NCI-H2196 (cell line): ENCODE measurements around the gene RFX4.
"Not testable (repeated sequence)": the region's sequence is repeated elsewhere in the genome, so short reads cannot be mapped to it uniquely, and the experiment has no call there.

Source experiments
- DNase-seq: peaks from one replicate; lab custom pipeline; 2025; ENCODE audit not compliant: unreplicated experiment; lab: John Stamatoyannopoulos, UW

Gene RFX4

DNA sequence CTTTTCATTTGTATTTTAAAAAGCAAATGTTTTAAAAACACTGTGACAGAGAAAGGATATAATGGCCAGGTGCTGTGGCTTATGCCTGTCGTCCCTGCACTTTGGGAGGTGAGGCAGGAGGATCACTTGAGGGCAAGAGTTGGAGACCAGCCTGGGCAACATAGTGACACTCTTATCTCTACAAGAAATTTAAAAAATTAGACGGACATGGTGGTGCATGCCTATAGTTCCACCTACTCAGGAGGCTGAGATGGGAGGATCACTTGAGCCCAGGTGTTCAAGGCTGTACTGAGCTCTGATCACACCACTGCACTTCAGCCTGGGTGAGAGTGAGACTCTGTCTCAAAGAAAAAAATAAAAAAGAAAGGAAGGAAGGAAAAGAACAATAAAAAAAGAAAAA is 7.8 kb downstream of the RFX4 start:
- no peak for DNase-seq

- DNase-seq = no peak
These were observed 11.6 kb downstream of the RFX4 start for GRCh38 chr12:106594447-106594846.

GRCh38 chr12:106595268-106595667 is 12.5 kb downstream of the RFX4 start:
- DNase-seq = no peak

GRCh38 chr12:106598003-106598402 is 15.2 kb downstream of the RFX4 start:
- no peak for DNase-seq

DNA sequence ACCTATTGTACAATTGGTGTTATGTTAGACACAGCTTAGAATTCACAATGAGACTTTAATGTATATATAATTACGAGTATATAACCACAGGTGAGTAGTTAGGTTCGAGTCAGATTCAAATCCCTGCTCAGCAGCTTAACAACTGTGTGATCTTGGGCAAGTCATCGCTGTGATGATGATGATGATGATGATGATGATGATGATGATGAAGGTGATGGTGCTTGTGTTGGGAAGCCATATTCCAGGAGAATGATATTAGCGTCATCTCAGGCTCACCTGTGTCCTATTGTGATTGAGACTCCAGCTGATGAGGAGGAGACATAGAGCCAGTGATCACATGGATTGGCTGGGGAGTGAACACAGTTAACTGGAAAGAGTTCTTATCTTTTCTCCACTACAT is 16.5 kb downstream of the RFX4 start:
- DNase-seq = no peak

DNA sequence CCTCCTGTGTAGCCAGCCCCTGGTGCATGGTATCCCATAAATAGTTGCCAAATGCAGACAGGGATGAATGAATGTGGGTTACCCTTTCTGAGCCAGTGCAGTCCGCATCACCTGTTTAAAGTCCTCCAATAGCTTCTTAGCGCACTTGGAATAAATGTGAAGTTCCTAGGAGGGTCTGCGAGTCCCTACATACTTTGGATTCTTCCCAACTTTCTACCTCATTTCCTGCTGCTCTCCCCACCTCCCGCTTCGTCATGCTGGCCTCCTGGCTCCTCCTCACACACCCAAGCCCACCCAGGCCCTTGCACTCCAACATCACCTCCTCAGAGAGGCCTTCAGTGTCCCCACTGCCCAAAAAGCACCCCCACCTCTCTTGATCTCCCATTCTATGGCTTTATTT is 17.7 kb downstream of the RFX4 start:
- DNase-seq = no peak

DNA sequence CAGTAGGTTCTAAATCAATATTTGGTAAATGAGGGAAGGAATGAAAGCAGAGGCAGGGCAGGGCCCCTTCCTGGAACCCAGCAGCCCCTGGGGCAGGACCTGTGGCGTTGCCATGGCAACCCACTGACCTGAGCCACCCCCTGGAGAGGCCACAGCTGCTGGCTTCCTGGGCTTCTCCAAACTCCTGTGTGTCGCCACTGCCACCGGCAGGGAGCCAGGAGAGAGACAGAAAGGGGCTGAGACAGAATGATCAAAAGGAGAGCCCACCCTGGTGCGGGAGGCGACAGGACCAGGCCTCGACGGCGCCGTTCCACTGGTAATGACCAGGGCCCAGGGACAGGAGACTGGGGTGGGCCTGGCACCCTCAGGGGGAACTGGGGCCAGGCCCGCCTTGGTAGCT is 18.2 kb downstream of the RFX4 start:
- DNase-seq = no peak

GRCh38 chr12:106601496-106601895 is 18.7 kb downstream of the RFX4 start:
- no peak for DNase-seq

GRCh38 chr12:106602076-106602475 is 19.3 kb downstream of the RFX4 start:
- DNase-seq = no peak

- DNase-seq = no peak
These were observed 22.4 kb downstream of the RFX4 start for GRCh38 chr12:106605254-106605653.

DNA sequence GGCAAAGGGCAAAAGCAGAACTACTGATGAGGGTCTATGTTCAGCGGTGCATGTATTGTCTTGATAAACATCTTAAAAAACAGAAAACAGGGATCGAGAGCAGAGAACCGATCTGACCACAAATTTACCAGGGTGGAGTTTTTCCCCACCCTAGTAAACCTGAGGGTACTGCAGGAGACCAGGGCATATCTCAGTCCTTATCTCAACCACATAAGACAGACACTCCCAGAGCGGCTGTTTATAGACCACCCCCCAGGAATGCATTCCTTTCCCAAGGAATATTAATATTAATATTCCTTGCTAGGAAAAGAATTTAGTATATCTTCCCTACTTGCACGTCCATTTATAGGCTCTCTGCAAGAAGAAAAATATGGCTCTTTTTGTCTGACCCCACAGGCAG is 37.8 kb downstream of the RFX4 start:
- DNase-seq = not testable (repeated sequence)

DNA sequence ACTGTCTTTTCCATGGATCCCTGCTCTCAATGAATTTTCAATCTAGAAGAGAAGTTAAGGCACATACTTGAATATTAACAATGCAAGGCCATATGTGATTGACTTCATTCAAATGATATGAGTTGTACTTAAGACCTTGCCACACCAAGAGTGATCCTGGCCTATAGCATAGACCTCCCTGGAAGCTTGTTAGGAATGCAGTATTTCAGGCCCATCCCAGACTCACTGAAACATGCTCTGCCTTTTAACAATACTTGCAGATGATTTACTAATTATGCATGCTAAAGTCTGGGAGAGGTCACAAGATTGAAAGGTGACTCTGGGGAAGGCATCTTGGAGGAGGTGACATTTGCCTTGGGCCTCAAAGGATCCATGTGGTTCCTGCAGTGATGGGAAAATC is 43.2 kb downstream of the RFX4 start:
- DNase-seq = no peak

- no peak for DNase-seq
These were observed 47.2 kb downstream of the RFX4 start for GRCh38 chr12:106629797-106630659.

- no peak for DNase-seq
These were observed 48.3 kb downstream of the RFX4 start for GRCh38 chr12:106631150-106631549.

DNA sequence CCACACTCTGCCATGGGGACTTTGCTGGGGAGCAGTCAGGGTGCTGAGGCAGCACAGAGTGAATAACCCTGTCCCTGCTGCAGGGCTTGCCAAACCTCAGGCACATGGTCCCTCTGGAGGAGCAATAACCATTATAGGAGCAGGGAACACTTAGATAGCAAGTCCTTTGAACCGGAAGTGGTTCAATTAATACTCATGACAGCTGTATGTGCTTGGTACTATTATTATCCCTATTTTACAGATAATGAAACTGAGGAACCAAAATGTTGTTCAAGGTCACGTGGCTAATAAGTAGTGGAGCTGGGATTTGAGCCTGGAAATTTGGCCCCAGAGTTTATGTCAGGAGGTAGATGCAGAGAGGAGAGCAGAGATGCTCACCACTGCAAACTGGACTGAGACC is 49.0 kb downstream of the RFX4 start:
- no peak for DNase-seq

DNA sequence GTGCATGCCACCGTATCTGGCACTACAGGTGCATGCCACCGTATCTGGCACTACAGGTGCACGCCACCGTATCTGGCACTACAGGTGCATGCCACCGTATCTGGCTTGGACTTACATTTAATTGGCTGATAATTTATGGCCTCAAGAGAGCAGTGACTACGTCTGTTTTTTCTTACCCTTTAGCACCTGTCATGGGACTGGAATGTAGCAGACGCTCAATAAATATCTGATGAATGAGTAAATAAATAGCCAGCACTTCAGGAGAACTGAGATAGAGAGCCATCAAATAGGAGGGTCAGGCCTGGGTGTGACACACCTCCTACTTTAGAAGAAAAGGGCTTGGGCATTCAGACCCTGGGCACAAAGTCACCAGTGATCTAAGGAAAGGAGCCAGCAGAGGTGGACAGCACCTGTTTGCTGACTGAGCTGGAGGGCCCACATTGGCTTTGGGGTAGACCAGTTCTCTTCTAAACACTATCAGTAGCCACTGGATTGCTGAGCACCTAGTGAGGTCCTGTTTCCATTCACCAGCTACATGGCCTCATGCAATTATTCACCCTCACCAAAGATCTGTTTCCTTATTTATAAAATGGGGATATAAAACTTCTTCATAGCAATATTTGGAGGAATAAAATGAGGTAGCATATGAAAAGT is 50.1 kb downstream of the RFX4 start:
- no peak for DNase-seq

DNA sequence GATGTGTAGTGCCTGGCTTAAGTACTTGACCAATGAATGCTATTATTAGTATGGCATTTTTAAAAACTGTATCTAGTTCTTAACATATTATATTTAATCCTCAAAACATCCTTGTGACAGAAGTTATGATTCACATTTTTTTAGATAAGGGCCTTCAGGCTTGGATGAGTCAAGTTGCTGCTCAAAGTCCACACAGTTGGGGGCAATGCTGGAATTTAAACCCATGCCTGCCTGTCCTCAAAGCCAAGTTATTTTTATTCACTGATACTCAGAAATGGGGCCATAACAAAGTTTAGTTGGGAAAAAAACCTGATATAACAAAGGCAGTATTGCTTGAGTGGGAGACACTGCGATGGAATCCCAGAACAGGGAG is 50.6 kb downstream of the RFX4 start:
- DNase-seq = no peak

GRCh38 chr12:106634206-106634605 is 51.4 kb downstream of the RFX4 start:
- DNase-seq = no peak

DNA sequence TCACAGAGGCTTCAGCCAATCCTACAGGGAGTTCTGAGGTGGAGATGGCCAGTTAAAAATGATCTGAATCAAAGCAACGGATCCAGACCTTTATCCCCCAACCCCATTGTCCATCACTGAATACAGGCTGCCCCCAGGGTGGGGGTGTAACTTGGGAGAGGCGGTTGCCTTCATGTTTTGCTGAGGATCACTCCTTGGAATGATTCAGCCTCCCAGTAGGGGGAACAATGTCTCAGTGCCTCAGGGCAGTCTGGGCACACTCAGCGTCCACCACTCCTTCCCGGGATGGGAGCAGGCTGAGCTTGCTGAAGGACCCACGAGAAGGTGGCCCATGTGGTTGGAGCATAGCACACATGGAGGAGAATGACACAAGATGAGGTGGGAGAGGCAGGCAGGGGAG is 60.2 kb downstream of the RFX4 start:
- DNase-seq = no peak

DNA sequence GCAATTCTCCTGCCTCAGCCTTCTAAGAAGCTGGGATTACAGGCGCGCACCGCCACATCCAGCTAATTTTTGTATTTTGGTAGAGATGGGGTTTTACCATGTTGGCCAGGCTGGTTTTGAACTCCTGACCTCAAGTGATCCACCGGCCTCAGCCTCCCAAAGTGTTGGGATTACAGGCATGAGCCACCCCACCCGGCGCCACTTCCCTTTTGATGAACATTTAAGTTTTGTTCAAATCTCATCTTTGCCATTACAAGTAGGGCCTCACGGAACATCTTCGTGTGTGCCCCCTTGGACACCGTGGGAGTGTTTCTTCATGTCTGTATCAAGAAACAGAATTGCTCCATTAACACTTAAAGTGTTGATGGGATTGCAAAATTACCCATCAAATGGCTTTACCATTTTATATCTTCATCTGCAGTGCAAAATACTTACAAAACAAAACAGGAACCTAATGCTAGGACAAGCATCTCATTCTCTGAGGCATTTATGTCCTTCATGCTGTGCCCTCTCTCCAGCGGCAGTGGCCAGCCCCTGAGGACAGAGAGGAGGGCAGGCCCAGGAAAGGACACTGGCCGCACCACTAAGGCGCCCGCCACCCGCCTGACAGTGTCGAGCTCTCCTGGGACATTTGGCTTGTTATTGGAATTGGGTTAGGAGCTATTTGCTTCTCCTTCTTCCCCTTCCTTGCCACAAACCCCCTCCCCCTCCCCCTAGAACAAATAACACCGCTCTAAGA is 61.7 kb downstream of the RFX4 start:
- no peak for DNase-seq

DNA sequence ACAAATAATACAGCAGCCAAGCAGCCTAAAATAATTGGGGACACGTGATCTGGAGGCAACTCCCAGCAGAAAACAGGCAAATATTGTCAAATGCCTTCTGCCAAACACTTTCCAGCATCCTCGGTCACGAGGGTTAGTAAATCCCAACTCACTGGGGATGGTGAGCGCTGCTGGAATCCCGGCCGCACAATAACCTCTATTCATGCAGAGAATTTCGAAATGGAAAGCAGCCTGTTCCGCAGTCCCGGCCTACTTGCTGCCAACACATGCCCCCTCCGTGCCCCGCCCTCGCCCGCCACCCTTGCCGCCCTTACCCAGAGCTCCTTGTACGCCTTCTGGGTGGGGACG is 62.2 kb downstream of the RFX4 start:
- peak; percentile 75 for DNase-seq
